GM18907 (cell line): ENCODE data around the gene CACNA1E.

Experiments
- ATAC-seq: cut with Tn5 transposase; IDR thresholded peaks from one replicate; pipeline ENCODE4 v1.9.1; 2021; ENCODE audit warnings: mild to moderate bottlenecking, moderate library complexity; ENCODE audit not compliant: unreplicated experiment

The CACNA1E gene

DNA sequence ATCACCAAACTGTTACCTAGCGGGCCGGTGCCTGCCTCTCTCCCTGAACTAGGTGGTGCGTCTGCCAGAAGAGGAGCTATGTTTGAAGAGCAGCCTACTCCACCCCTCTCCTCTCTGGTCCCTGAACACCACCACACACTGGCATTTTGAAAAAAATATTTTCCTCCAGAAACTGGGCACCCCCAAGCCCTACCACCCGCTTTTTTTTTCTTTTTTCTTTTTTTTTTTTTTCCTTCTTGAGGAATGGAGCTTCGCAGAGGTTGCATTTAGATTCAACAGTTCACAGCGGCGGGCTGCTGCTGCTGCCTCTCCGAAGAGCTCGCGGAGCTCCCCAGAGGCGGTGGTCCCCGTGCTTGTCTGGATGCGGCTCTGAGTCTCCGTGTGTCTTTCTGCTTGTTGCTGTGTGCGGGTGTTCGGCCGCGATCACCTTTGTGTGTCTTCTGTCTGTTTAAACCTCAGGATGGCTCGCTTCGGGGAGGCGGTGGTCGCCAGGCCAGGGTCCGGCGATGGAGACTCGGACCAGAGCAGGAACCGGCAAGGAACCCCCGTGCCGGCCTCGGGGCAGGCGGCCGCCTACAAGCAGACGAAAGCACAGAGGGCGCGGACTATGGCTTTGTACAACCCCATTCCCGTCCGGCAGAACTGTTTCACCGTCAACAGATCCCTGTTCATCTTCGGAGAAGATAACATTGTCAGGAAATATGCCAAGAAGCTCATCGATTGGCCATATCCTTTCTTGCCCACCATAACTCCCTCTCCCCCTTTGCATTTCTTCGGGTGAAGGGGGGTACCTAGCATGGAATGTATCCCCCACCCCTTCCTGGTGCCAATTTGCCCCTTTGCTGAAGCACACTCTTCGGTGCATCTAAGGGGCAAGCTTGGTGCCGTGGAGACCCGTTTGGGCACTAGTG lies at the start of gene CACNA1E:
TSS of gene CACNA1E (plus strand) at position 233 of the 911 bp plus-strand sequence. CDS start at position 461, 228 bp downstream.
- no peak for ATAC-seq

DNA sequence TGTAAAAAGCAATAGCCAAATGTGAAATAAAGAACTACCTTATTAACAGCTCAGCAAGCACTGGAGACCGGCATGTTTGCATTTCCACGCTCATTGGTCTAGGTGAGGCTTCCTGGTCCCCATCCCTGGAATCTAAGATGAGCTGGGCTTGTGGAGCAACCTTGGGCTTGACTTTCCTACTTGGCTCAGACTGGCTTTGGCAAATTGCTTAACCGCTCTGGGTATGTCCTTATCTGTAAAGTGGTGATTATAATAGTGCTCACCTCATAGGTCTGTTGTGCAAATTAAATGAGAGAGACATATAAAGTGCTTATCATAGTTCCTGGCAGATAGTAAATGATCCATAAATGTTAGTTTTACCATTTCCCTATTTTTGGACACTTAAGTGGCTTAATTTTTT lies 49.4 kb upstream of the CACNA1E start:
- no peak for ATAC-seq

- no peak for ATAC-seq
These were observed 45.3 kb upstream of the CACNA1E start for GRCh38 chr1:181438013-181438412.

GRCh38 chr1:181440510-181440909 lies 42.8 kb upstream of the CACNA1E start:
- no peak for ATAC-seq

DNA sequence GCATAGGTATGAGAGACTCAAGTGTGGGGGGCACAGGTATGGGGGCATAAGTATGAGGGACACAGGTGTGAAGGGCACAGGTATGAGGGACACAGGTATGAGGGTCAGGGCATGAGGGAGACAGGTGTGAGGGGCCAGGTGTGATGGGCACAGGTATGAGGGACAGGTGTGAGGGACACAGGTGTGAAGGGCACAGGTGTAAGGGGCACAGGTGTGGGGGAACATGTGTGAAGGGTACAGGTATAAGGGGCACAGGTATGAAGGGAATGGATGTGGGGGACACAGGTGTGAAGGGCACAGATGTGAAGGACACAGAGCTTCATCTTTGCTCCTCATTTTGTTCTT lies 41.2 kb upstream of the CACNA1E start:
- no peak for ATAC-seq

GRCh38 chr1:181443231-181443853 lies 40.0 kb upstream of the CACNA1E start:
- no peak for ATAC-seq

DNA sequence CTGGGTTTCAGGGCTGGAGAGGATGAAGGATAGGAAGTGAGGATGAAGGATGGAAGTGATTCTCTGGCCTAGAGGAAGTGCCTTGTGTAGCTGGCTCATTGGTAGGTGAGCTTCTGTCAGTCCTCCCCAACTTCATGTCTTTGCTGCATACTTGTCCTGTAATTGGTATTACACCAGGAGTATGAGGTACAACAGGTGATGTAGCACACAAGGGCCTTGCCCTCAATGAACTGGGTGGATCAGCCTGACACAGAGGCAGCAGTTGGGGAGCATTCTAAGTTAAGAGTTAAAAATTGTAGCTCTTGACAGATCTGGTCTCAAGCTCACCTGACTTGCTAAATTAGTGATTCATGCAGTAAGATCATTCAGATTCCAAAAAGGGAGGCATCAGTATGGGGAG lies 37.9 kb upstream of the CACNA1E start:
- ATAC-seq: no peak

- ATAC-seq: no peak
These were observed 34.9 kb upstream of the CACNA1E start for GRCh38 chr1:181448461-181448860.

GRCh38 chr1:181451661-181452230 lies 31.6 kb upstream of the CACNA1E start:
- ATAC-seq: no peak

- no peak for ATAC-seq
These were observed 30.6 kb upstream of the CACNA1E start for GRCh38 chr1:181452746-181453145.

- ATAC-seq: no peak
These were observed 29.6 kb upstream of the CACNA1E start for GRCh38 chr1:181453541-181454201.

DNA sequence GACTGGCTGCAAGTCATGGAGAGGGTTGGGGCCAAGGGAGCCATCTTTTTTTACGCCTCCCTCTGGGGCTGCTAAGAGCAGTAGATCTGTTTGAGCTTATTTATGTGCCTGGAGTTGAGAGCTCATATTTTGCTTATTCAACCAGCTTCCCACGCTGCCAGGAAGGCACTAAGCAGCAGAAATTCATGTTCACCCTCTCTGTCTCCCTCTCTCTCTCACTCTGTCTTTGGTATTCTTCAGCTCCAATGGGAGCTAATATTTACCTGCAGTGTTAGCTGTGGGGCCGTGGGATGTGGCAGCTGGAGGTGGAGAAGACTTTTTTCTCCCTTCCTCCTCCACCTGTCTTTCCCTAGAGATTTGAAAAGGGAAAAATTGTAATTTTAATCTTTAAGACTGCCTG lies 26.8 kb upstream of the CACNA1E start:
- no peak for ATAC-seq

DNA sequence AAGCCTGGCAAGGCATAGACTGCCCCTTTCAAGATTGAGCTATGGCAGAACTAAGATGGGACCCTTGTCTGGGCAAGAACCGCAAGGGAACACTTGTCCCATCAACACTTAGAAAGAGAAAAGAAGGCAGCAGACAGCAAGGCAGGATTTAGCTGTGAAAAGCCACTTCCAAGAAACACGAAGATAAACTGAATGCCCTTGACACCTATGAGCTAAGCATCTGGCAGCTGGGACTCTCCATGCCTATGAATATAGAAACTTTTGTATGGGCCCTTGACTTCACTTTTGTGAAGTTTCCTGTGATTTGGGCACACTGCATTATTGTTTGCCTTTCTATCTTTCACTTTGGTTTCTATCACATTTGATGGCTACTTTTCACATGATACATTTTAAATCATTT lies 24.9 kb upstream of the CACNA1E start:
- no peak for ATAC-seq

GRCh38 chr1:181459067-181459466 lies 24.2 kb upstream of the CACNA1E start:
- ATAC-seq: no peak

DNA sequence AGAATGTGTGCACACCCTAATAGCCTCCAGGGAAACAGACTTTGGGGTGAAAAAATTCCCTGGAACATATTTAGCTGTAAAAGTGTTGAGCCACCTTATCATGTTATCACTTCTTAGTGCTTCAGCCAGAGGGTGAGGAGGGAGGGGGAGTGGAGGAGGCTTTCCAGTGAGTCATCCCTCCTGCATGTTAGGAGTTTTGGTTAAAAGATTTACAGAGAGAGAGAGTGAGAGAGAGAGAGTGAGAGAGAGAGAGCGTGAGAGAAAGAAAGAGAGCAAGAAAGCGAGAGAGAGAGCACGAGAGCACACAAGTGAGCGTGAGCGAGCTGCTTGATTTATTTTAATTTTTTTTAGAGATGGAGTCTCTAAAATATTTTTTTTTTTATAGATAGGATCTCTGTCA lies 13.5 kb upstream of the CACNA1E start:
- ATAC-seq: no peak

DNA sequence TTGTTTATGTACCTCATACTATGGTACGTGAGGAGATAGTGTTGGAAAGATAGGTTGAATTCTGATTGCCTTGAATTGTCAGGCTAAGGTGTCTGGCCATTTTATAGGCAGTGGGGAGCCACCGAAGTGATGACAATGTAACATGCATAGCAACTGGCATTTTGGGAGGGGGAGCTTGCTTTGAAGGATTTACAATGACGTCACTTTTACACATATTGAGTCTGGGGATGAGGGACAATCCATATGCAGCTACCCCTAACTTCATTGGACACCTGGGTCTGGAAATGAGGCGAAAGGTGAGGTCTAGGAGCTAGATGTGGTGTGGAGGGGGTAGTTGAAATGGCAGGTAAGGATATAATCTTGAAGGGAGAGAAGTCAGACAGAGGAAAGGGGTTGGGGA lies 7.7 kb upstream of the CACNA1E start:
- no peak for ATAC-seq

DNA sequence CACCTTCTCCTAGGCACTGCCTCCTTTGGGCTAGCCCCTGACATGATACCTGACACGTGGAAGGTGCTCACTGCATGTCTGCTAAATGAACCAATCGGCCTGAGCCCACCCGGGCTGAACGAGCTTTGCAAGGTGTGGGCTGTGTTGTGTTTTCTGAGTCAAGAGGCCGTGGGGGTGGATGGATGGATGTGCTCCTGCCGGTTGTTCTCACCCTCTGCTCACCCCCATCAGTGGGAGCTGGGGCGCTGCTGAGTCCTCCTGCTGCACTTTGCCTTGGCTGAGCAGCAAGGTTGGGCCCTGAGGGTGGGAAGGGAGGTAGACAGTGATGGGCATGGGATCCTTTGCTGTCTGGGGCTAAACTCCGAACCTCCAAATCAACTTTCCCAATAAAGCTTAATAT lies 6.7 kb upstream of the CACNA1E start:
- ATAC-seq: no peak

GRCh38 chr1:181478306-181478705 lies 5.0 kb upstream of the CACNA1E start:
- no peak for ATAC-seq

DNA sequence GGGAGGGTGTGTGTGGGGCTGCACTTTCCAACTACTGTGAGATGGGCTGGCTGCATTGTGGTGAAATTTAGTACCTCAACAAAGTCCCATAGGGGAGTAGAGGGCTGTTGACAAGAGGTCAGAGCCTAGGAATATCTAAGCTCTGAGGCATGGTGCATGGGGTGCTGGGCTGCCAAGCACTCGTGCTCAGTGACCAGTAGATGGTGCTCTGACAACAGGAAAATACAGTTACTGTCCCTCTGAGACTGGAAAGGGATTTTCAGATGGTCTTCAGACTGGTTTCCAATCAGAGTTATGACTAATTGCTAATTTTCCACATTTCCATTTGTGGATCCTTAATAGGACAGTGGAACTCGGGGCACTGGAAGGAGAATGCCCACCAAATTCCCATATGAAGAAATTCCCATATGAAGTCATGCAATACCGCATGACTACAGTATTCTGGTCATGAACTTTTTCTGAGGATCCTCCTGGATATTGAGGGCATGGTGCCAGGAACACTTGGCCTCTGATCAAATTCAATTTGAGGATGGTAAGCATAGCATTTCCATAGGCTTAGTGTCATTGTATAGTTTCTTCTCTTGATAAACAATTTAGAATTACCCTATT lies 4.1 kb upstream of the CACNA1E start:
- ATAC-seq: peak; percentile 54

DNA sequence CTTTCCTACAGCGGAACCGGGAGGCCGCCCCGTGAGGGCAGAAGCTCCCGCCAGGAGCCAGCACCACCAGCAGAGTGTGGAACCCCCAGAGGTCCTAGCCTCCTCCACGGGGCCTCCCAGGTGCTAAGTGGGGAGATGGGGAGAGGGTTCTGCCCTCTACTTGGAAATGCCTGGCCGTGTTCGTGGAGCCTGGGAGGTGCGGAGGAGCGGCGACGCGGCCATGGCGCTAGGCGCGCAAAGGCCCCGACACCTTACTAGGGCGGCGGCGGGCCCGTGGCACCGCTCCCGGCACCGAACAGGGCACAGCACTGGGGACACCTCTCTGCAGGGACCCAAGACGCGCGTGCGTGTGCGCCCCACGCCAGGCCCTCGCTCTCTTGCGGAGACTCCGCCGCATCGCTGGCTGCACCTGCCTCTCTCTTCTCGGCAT lies 1.3 kb upstream of the CACNA1E start:
- no peak for ATAC-seq
